Natural killer cell (primary cell): ENCODE data around the gene FOXL2. TPM values are rescaled to one million over a fixed set of nuclear protein-coding genes. Genes with fewer than 3 reads are reported as not detected.

Source experiments
- ATAC-seq, 3 donors: fragments of 150-1000 bp in 2 of 3; fragments of 200-7000 bp in 1 of 3; cut with Tn5 transposase; 1 replicate in 1 of 3; 2 replicates in 2 of 3; pipeline ENCODE4 v1.10.0; 2021; ENCODE audit warnings: mild to moderate bottlenecking in 2 of 3, moderate library complexity in 2 of 3
- DNase-seq, 2 donors: peaks; one replicate each; pipeline versions ENCODE4 v3.0.0 to v3.0.0-alpha.2; 2013 to 2021; ENCODE audit warnings: mixed read lengths in 1 of 2
- H3K27ac ChIP-seq: one replicate; pipeline ENCODE4 v1.5.1; 2013; ENCODE audit warnings: mild to moderate bottlenecking, low read length
- H3K27me3 ChIP-seq: one replicate; pipeline ENCODE4 v1.6.1; 2013; ENCODE audit warnings: low read length; ENCODE audit not compliant: control insufficient read depth, insufficient read depth
- H3K36me3 ChIP-seq: one replicate; pipeline ENCODE4 v1.6.1; 2013; ENCODE audit warnings: low read length; ENCODE audit not compliant: control insufficient read depth, insufficient read depth
- H3K4me1 ChIP-seq: one replicate; pipeline ENCODE4 v1.6.1; 2013; ENCODE audit warnings: low read length; ENCODE audit not compliant: control insufficient read depth, insufficient read depth
- H3K4me3 ChIP-seq: one replicate; pipeline ENCODE4 v1.5.1; 2013; ENCODE audit warnings: low read length
- H3K9me3 ChIP-seq: one replicate; pipeline ENCODE4 v1.6.1; 2013; ENCODE audit warnings: low read length; ENCODE audit not compliant: control insufficient read depth, insufficient read depth
- H3K27ac Mint-ChIP-seq, 2 donors: one replicate each; pipeline ENCODE4 v1.8.0; 2022; ENCODE audit warnings: mild to moderate bottlenecking in 2 of 2, mixed read lengths in 2 of 2, moderate library complexity in 1 of 2
- H3K27me3 Mint-ChIP-seq, 2 donors: one replicate each; pipeline ENCODE4 v1.8.0; 2022; ENCODE audit warnings: low read depth in 2 of 2, mixed read lengths in 2 of 2
- H3K36me3 Mint-ChIP-seq: one replicate; pipeline ENCODE4 v1.8.0; 2022; ENCODE audit warnings: mixed read lengths
- H3K4me1 Mint-ChIP-seq, 2 donors: one replicate each; pipeline ENCODE4 v1.8.0; 2022; ENCODE audit warnings: mixed read lengths in 2 of 2
- H3K4me3 Mint-ChIP-seq: one replicate; pipeline ENCODE4 v1.8.0; 2022; ENCODE audit warnings: mild to moderate bottlenecking, moderate library complexity, mixed read lengths
- H3K9me3 Mint-ChIP-seq, 2 donors: one replicate each; pipeline ENCODE4 v1.8.0; 2022; ENCODE audit warnings: mixed read lengths in 2 of 2
- WGBS: methylation state at CpG from one replicate; pipeline ENCODE4 v1.1.7; 2013; ENCODE audit warnings: missing lambda C conversion rate; ENCODE audit not compliant: insufficient coverage; 5-methylcytosine and 5-hydroxymethylcytosine counted together
- intact Hi-C: fragments of 100-400 bp; cut with micrococcal nuclease; formaldehyde crosslinking; loops from one replicate; pipeline ENCODE4 v1.14.2; 2022
- total RNA-seq, 4 donors: library from RNA; stranded (reverse); fragments of 120-200 nt in 1 of 4; gene quantifications; one replicate each; pipeline versions ENCODE4 v1.2.3 to v1.2.4, GENCODE V29; 2013 to 2022
- TF ChIP-seq, protein P1 (sequence below): fragments of 200-600 bp; IDR thresholded peaks from one replicate; pipeline ENCODE4 v1.8.0; 2022; ENCODE audit warnings: antibody characterized with exemption

The FOXL2 gene
- total RNA-seq, 3 donors from 2014 or later (not counting 1 experiment from before 2014, with no cell fraction given): not detected

DNA sequence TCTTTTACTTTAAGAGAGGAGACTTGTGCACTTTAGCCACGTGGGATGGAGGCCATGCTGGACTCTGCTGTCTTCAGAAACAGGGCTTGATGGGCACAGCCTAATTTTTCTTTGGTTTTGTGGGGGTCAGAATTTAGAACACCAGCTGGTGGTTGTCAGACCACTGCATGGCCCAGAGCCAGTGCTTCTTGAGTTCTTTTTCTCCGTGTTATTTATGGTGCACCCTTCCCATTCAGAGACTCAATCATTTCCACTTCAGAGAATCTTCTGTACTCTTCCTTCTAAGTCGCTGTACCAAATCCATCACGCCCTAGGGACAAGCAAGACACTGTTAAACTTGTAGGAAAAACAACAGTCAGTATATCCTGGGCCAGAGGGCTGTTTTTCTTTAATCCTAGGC lies 39.0 kb upstream of the FOXL2 start:
- intact Hi-C loops: no loop called here
- Histone ChIP-seq H3K9me3 (no peaks in the 10 kb centered on the region), H3K27me3 (no peaks in the 10 kb centered on the region), H3K36me3 (no peaks in the 10 kb centered on the region), H3K4me1 (no peaks in the 10 kb centered on the region), H3K27ac (no peak overlapping the region), H3K4me3 (no peak overlapping the region)
- TF ChIP-seq, protein P1, sequence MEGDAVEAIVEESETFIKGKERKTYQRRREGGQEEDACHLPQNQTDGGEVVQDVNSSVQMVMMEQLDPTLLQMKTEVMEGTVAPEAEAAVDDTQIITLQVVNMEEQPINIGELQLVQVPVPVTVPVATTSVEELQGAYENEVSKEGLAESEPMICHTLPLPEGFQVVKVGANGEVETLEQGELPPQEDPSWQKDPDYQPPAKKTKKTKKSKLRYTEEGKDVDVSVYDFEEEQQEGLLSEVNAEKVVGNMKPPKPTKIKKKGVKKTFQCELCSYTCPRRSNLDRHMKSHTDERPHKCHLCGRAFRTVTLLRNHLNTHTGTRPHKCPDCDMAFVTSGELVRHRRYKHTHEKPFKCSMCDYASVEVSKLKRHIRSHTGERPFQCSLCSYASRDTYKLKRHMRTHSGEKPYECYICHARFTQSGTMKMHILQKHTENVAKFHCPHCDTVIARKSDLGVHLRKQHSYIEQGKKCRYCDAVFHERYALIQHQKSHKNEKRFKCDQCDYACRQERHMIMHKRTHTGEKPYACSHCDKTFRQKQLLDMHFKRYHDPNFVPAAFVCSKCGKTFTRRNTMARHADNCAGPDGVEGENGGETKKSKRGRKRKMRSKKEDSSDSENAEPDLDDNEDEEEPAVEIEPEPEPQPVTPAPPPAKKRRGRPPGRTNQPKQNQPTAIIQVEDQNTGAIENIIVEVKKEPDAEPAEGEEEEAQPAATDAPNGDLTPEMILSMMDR: no peak
- Mint-ChIP-seq H3K4me1 (no peaks in the 10 kb centered on the region), H3K4me3 (no peak overlapping the region), H3K36me3 (no peaks in the 10 kb centered on the region), H3K9me3 (no peaks in the 10 kb centered on the region), H3K27me3 (no peaks in the 10 kb centered on the region), H3K27ac (no peak overlapping the region)
- DNase-seq: no peak
- no peak for ATAC-seq
- 65% methylated on average over 4 of the region's 4 CpGs for WGBS

DNA sequence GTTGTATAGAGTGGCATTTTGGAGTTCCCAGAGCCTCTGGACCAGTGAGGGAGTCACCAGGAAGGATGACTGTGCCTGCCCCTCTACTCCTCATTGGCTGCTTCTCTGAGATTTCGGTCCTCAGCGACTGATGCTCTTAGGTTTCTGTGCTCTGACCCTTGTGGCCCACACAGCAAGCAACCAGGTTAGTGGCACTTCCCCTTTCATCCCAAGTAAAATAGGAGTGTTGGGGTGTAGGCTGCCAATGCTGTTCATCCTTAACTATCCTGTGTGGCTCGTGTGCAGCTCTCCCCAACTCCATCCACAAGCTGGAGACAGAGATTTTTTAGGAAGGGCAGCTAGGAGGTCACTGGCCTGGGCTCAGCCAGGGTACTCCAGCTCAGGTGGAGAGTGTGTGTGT lies 37.9 kb upstream of the FOXL2 start:
- ATAC-seq: no peak
- H3K4me1 ChIP-seq: no peaks in the 10 kb centered on the region
- TF ChIP-seq, protein P1: no peak

DNA sequence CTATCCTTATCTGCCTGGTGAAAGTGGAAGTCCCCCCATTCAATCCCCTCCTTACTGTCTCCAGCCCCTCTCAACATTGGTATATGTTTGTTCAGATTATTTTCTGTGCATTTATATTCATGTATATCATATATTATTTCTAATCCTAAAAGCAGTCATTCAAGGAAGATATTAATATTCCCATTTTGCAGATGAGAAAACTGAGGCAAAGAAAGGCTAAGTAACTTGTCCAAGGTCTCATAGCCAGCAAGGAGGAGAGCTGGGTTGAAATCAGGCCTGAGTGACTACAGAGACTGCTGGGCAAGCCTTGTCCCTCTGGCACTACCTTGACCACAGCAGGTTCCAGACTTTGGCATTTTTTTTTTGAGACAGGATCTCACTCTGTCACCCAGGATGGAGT lies 29.1 kb upstream of the FOXL2 start:
- intact Hi-C loops: no loop called here
- H3K36me3 ChIP-seq: no peaks in the 10 kb centered on the region
- Mint-ChIP-seq H3K4me3 (no peak overlapping the region), H3K27ac (no peak overlapping the region), H3K27me3 (peaks cover 6 to 13% of the 10 kb centered on the region in 2 donors), H3K4me1 (no peaks in the 10 kb centered on the region), H3K36me3 (no peaks in the 10 kb centered on the region), H3K9me3 (no peaks in the 10 kb centered on the region)
- H3K27me3 ChIP-seq: no peaks in the 10 kb centered on the region
- no peak overlapping the region for H3K4me3 ChIP-seq
- no peaks in the 10 kb centered on the region for H3K4me1 ChIP-seq
- H3K27ac ChIP-seq: no peak overlapping the region
- TF ChIP-seq, protein P1: no peak
- H3K9me3 ChIP-seq: no peaks in the 10 kb centered on the region
- DNase-seq (no peak), ATAC-seq (no peak)

More for the DNA sequence above, 37.9 kb upstream of the FOXL2 start:
- no peaks in the 10 kb centered on the region for H3K27me3 ChIP-seq
- H3K36me3 ChIP-seq: no peaks in the 10 kb centered on the region
- Mint-ChIP-seq H3K36me3 (no peaks in the 10 kb centered on the region), H3K4me1 (no peaks in the 10 kb centered on the region), H3K27me3 (peaks cover 0 to 5% of the 10 kb centered on the region in 2 donors), H3K4me3 (no peak overlapping the region), H3K9me3 (no peaks in the 10 kb centered on the region), H3K27ac (no peak overlapping the region)
- 35% methylated on average over 2 of the region's 3 CpGs for WGBS
- no peak for DNase-seq
- no peaks in the 10 kb centered on the region for H3K9me3 ChIP-seq
- no peak overlapping the region for H3K4me3 ChIP-seq
- H3K27ac ChIP-seq: no peak overlapping the region
- intact Hi-C loops: no loop called here

DNA sequence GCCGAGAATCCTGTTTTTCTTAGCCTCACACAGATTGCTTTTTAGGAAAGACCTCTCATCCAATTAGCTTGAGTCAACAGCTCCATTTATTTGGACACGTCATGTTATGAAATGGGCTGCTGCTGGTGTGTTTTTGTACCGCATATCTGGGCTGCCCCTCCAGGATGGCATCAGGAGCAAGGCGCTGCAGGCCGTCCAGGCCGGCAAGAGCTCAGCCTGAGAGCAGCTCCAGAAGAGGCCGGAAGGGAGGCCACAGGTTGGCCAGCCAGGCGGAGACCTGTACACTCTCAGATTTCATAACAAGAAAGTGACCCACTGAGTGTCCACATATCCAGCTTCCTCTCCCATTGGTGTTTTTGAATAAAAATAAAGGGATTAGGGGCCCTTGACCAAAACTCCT lies 28.4 kb upstream of the FOXL2 start:
- no peaks in the 10 kb centered on the region for H3K9me3 ChIP-seq
- no peaks in the 10 kb centered on the region for H3K4me1 Mint-ChIP-seq
- TF ChIP-seq, protein P1: no peak
- no peaks in the 10 kb centered on the region for H3K27me3 ChIP-seq
- 92% methylated on average over 7 of the region's 8 CpGs for WGBS
- no peak overlapping the region for H3K4me3 Mint-ChIP-seq
- ATAC-seq: no peak
- no peaks in the 10 kb centered on the region for H3K4me1 ChIP-seq
- no peaks in the 10 kb centered on the region for H3K36me3 ChIP-seq
- H3K9me3 Mint-ChIP-seq: no peaks in the 10 kb centered on the region
- no peak for DNase-seq
- H3K27ac Mint-ChIP-seq: no peak overlapping the region
- H3K4me3 ChIP-seq: no peak overlapping the region
- H3K27ac ChIP-seq: no peak overlapping the region
- intact Hi-C loops: no loop called here
- H3K27me3 Mint-ChIP-seq: peaks cover 10 to 13% of the 10 kb centered on the region in 2 donors
- no peaks in the 10 kb centered on the region for H3K36me3 Mint-ChIP-seq
